Fibroblast of skin of right biceps (primary cell): ENCODE data around the gene ABCC4.

Experiments used
- DNase-seq: peaks from one replicate; pipeline ENCODE4 v3.0.0-alpha.2; 2013

The ABCC4 gene

GRCh38 chr13:95153647-95154412 lies 147.4 kb downstream of the ABCC4 start:
- DNase-seq, result no peak

DNA sequence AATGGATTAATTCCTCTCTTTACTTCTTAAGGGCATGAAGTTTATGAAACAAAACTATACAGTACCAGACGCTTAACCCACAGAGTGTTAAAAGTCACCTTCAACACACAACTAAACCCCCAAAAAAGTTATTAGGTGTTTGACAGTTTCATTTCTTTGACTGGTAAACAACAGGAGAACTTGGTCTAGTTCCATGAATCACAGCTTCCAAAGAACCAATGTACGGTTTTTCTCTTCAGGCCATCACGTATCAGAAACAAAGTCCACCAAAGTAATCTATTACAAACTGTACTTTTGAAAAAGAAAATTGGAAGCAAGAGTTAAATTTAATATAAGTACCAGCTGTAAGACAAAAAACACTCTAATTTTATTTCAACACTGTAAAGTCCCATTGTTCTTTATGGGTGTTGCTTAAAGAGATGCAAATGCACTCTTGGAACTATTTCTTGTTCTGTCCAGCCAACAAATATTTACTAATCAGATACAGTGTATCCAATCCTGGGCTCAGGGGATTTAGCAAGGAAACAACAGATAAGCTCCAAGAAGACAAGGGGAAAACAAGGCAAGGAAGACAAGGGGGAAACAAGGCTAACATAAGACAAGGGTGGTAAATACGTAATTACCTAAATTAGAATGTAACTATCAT lies 149.2 kb downstream of the ABCC4 start:
- DNase-seq, result no peak

DNA sequence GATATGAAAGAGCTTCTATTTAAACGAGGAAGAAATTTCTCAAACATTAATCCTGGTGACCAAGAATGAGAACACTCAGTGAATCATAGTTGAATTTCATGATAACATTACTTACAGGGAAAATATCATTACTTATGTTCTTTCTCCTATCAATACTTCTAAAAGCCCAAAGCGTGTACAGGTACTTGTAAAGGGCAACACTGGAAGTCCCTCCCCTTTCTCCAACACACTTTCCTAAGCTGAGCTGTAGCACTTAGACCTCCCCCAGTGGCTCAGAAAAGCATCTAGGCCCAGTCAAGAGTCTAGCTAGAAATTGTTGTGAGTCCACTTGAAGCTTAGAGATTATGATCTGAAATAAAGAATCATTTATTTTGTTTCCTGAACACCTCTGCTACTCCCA lies 150.7 kb downstream of the ABCC4 start:
- no peak for DNase-seq

- DNase-seq, result no peak
Measured at GRCh38 chr13:95146486-95146885, 154.8 kb downstream of the ABCC4 start.

- DNase-seq, result no peak
Measured at GRCh38 chr13:95145587-95145986, 155.7 kb downstream of the ABCC4 start.

- no peak for DNase-seq
Measured at GRCh38 chr13:95140502-95140901, 160.7 kb downstream of the ABCC4 start.

DNA sequence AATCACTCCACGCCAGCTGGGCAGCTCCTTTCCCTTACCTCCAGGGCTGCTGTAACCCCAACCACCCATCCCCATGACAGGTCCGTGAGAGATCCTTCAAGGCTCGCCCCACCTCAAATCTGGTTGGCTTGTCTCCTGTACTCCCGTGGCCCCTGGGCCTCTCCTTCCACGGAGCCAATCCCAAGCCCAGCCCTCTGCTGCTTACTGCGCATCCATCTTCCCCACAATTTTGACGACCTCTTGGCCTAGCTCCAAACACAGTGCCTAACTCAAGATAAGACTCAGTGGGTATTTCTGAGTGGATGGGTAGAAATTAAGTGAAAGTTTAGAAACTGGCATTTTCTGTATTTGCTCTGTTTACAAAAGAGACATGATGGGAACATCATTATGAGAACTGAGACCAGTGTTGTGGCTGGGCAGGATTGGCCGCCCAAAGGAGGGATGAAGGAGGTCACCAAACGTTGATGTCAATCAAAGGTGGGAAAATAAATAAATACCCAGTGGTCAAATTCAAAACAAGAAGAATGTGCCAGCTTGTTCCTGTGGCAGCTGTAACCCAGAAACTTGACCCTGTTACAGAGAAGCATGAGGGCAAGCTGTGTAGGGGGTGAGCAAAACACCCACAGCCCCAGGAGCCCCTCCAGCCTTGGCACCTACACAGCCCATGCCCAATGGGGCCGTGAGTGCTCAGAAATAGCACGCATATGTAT lies 162.2 kb downstream of the ABCC4 start:
- DNase-seq, result no peak

DNA sequence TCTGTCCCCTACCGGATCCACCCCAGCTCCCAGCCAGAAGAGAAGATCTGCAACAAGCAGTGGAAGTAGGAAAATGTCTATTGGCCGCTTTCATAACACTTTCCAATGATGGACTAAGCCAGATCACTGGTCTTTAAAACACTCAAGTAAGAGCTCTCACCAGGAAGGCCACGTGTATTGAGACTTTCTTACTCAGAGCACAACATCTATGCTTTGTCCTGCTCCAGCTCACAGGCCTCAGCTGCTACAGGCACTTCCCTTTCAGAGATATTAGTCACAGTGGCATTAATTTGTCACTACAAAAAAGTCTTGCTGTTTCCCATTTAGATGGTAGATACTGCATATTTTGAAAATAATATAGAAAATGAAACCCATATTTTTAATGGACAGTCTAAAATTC lies 164.2 kb downstream of the ABCC4 start:
- peak; percentile 16 for DNase-seq

DNA sequence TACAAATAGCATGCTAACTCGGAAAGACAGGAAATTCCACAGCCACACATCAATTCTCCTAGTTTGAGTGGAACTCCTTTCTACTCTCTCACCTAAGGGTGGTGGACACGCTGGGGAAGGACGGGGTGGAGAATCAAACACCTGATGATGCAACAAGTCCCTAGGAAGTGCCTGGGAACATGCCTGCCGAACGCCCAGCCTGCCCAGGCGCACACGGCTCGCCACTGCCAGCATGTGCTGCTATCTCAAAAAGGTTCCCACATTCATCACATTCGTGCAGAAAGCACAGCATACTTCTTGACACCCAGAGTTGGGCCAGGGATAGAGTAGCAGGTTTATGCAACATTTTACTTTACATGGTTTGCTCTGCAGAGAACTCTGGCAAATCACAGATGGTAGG lies 164.6 kb downstream of the ABCC4 start:
- no peak for DNase-seq

DNA sequence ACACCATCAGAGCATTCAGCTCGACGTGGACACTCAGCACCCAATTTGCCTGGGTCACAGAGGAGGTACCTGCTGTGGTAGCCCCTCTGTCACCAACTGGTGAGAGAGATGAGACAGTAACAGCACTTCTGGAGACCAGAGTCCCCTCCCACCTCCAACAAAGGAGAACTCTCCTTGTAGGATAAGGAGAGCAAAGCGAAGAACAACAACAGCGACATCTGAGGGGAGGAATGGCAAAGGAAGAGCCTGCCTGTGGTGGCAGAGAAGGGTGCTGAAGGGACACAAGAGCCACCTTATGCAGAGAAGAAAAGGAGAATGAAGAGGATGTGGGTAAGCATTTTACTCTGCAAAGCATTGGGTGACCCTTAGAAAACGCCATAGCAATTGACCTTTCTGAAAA lies 167.8 kb downstream of the ABCC4 start:
- DNase-seq, result no peak

DNA sequence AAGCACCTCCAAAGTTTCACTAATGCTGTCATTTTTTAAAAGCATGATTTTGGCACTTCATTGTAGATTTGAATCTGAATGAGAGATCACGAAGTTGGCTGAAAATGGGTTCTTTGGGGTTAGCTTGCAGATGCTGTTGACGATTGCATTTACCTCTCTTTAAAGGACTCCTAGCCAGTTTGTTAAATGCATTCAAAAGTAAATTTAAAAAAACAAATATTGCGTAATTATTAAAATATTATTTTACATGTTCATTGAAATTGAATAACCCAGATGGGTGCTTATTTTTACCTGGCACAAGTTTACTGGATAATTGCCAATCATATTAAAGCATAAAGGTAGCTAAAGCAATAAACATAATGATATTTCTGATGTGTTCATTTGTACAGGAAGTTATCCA lies 172.2 kb downstream of the ABCC4 start:
- DNase-seq, result no peak

- DNase-seq, result no peak
Measured at GRCh38 chr13:95128045-95128643, 173.1 kb downstream of the ABCC4 start.

DNA sequence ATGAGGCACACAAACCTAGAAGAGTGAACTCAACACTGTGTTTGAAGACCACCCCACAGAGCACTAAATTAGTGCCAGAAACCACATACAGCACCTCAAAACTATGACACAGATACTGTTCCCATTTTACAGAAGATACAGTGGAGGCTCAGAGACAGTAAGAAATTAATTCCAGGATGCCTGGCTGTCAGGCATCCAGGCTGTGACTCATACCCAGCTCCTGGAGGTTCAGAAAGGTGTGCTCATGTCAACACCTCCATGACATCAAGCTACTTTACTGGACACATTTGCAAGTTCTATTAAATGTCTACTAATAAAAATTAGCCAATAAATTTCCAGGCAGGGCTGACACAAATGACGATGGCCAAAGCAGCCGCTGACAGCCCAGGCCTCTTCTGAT lies 176.3 kb downstream of the ABCC4 start:
- DNase-seq, result no peak

- DNase-seq, result no peak
Measured at GRCh38 chr13:95123726-95124125, 177.5 kb downstream of the ABCC4 start.

DNA sequence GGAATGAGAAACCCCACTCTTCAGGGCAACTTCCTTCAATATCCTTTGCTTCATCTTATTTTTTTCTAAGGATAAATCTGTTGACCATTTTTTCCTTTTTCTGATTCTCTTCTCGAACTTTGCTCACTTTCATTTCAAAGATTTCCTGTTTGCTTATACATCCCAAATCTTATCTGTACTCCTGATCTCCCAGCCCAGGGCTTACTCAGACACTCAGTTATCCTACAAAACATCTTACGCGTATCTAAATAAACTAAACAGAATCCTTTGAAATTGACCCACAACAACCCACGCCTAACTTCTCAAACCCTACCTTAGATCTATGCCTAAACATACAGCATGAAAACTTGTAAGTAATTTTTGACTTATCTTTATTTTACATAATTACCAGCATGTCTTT lies 179.2 kb downstream of the ABCC4 start:
- DNase-seq, result no peak

DNA sequence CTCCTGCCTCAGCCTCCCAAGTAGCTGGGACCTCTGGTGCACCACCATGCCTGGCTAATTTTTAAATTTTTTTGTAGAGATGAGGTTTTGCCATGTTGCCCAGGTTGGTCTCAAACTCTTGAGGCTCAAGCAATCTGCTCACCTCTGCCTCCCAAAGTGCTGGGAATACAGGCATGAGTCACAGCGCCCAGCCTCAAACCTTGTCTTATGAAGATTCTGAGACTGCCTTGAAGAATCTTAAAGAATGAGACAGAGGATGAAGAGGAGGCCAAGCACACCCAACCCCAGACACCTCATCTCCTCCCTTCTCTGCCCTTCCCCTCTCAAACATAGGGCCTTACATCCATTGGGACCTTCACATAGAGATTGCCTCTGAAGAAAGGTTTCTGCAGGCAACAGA lies 179.7 kb downstream of the ABCC4 start:
- DNase-seq, result peak; percentile 8

GRCh38 chr13:95120650-95121049 lies 180.6 kb downstream of the ABCC4 start:
- DNase-seq, result no peak

DNA sequence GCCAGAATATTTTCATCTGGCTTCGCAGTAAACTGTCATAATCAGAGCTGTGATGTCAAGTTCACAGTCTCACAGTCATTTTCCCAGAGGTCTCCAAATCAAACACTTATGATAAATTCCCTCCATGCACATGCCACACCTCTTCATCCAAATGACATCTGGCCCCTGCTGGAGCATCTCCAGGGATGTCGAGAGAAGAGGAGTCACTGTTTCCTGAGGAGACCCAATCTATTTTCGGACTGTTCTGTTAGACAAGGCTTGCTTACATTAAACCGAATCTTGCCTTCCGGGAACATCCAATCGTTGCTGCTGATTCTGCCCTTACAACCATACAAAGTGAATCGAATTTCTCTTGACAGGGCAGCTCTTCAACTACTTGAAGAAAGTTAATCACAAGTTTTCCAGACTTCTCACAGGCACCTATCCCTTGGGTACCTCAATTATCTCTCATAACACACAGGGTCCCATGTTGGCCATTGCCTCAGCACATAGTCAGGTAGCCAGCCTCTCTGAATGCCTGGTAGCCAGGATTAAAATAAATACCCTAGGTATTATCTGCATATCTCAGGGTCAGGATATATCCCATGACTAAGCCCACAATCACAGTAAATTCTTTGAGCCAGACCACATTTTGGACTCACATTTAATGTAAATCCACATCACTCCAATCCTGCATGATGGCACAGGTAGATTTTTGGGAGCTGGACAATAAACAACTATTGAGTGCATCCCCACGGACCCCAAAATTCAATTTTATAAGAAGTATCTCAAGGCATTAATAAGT lies 182.5 kb downstream of the ABCC4 start:
- no peak for DNase-seq

DNA sequence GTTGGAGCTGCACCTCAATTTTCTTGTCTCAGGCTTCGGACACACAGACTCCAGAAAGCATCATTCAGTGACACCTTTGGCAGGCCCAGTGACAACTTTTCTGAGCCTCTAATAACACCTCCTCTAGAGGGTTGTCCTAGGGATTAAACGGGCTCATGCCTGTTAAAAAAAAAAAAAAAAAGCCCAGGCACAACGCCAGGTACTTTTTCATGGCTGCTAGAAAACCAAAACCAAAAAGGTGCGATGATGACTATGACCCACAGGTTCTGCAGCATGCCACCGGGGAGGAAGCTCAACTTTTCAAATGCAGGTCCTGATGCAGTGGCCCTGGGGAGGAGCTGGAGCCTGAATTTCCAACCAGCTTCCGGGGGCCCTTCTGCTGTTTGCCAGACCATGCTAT lies 184.2 kb downstream of the ABCC4 start:
- DNase-seq, result no peak

DNA sequence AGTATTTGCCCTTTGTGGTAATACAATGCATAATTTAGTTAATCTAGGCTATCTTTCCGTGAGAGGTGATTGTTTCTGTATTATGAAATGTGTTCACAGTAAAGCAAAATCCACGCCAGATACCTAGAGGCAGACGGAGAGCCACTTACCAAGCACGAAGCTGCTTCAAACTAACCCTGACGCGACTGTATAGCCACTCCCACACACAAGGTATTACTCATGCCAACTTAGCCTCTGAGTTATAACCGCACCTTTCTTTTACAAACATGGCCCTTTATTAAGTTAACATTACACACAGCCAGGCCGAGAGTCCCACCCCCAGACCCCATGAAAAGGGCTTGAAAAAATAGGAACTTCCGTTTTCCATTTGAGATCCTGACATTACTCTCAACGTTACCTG lies 185.7 kb downstream of the ABCC4 start:
- DNase-seq, result peak; percentile 26

DNA sequence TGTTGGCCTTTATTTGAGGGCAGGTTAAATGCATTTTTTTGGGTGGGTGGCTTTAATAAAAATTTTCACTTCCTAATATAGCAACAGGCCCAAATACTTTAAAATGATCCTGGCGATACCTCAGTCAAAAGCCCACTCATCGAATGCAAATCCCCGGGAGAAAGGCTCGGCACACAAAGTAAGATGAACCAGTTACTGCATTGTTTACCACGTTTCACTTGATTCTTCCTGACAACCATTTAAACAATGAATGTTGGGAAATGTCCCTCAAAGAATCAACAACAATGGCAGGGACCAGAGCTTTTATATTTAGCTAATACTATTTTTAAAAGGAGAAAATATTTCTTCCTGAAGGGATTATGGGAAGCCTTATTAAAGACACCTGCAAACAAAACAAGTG lies 187.7 kb downstream of the ABCC4 start:
- DNase-seq, result no peak

DNA sequence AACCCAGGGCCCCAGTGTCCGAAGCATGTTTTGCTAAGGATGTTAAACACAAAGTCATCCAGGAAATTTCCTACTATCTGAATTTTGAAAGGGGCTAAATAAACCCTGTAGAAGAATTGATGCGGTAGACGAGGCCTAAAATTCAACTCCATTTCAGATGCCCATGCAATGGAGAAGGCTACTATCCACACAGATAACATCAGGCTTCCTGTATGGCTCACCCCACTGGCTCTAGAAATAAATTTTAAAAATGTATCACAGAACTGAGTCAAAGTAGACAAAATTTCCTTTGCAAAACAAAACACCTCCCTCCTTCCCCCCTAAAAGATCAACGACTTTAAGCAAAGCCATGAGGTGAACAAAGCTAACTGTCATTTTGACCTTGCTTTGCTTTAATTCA lies 188.4 kb downstream of the ABCC4 start:
- DNase-seq, result no peak

DNA sequence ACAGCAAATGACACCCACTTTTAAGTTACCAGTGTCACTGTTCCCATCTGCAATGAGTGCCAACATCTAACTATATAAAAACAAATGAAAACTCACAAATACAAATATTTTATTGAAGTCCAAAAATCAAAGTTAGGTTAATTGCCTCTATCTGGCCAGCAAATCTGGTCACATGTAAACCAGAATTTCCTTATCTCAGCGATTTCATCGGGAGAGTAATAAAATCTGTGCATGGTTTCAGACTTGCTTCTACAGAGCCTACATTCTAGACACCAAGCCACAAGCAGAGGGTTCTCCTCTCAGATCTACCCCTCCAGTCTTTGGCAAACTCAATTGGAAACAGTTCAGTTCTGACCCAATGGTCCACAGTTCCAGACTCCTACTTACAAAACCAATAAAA lies 189.6 kb downstream of the ABCC4 start:
- DNase-seq, result no peak
